HG03066 (cell line): ENCODE results near the gene TCP11X1.
"Not testable (repeated sequence)": the region's sequence is repeated elsewhere in the genome, so short reads cannot be mapped to it uniquely, and the experiment has no call there.

ENCODE experiments used
- ATAC-seq: cut with Tn5 transposase; IDR thresholded peaks from one replicate; pipeline ENCODE4 v1.9.1; 2021; ENCODE audit warnings: low read depth; ENCODE audit not compliant: unreplicated experiment

The TCP11X1 gene

DNA sequence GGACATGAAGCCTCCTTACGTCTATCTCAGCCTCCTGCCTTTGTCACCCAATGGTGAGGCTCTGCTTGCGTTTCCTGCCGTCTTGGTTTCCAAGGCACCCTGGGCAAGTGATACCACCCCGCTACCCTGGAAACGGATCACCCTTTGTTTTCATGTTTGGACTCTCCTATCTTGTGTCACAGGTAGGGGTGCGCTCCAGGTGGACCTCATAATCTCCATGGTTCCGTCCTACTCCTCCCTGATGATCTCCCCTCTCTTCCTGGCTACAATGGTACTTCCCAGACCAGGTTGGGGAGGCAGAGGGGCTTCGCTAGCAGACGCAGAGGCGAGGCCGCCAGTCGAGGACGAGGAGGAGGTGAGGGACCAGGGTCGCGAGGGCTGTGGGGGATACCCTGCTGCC, at the start of gene TCP11X1:
Gene TCP11X1 (plus strand): TSS at position 316 of the 400 bp plus-strand sequence.
- not testable (repeated sequence) for ATAC-seq

DNA sequence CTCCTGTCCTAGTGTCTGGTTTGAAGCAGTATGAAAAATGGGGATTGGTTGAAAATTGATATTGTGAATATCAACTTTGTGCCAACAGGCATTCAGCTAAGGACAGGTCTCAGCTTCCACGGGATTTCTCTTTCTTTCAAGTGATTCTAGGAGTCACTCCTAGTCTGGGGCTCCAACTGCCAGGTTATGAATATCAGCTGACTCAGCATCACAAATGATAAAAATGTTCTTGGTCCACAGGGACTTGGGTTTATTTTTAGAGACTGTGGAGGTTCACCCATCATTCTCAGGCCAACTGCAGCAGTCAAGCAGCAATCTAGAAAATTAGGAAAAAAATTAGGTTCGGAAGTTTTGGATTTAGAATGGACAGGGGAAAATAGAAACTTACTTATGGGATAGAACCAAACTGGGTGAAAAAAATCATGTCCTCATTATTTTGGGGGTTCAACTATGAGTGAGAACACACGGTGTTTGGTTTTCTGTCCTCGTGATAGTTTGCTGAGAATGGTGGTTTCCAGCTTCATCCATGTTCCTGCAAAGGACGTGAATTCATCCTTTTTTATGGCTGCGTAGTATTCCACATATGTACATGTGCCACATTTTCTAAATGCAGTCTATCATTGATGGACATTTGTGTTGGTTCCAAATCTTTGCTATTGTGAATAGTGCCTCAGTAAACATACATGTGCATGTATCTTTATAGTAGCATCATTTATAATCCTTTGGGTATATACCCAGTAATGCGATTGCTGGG, 29.0 kb upstream of the TCP11X1 start:
- ATAC-seq, result no peak

DNA sequence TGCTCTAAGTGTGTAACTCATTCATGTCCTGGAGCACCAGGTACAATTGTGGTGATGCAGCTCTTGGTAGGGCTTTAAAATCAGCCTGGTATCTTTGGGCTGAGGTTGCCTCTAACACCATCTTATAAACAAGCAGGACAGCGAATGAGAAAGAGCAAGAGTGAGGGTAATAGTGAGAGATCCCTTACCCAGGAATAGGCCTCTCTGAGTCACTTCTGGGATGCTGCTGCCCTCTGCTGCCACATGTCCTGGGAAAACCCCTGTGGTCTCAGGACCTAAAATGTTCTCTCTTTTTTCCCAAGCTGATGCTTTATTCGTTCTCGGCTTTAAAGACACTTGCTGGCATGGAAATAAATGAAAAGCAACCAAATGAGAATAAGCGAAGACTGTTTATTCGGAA, 7.2 kb upstream of the TCP11X1 start:
- ATAC-seq, result not testable (repeated sequence)

DNA sequence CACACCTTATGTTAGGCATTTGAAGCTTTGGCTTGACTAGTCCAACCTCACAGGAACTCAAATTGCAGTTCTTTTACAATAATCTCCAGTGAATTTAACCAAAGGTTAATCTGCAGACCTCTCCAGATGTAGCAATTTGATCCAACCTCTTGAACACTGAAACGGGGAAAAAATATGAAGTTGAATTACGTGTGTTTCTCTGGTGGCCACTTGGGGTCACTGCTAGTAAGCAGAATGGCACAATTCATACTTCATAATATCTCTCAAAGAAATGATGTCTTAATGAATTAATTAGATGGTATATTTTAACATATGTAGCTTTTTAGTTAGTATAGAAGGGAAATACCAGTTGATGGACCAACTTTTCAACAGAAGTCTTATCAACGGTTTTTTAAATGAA, 1.4 kb downstream of the TCP11X1 start:
- ATAC-seq, result not testable (repeated sequence)

DNA sequence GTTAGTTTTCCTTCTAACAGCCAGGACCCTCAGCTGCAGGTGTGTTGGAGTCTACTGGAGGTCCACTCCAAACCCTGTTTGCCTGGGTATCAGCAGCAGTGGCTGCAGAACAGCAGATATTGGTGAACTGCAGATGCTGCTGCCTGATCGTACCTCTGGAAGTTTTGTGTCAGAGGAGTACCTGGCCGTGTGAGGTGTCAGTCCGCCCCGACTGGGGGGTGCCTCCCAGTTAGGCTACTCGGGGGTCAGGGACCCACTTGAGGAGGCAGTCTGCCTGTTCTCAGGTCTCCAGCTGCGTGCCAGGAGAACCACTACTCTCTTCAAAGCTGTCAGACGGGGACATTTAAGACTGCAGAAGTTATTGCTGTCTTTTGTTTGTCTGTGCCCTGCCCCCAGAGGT, 20.6 kb downstream of the TCP11X1 start:
- ATAC-seq, result not testable (repeated sequence)

DNA sequence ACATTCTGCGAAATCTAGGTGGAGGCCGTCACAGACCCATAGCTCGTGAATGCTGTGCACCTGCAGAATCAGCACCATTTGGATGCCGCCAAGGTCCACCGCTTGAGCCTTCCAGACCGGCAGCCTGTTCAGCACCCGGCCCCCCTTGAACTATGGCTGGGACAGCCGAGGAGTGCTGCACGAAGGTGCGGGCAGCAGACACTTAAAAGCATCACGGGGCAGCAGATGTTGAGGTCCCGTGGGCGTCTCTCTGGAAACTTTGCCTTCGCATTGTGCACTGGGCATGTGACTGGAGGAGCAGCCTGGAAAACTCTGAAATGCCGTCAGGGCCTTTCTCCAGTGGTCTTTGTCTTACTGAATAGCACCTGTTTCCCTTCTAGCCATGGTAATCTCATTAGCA, 25.2 kb downstream of the TCP11X1 start:
- ATAC-seq, result not testable (repeated sequence)

DNA sequence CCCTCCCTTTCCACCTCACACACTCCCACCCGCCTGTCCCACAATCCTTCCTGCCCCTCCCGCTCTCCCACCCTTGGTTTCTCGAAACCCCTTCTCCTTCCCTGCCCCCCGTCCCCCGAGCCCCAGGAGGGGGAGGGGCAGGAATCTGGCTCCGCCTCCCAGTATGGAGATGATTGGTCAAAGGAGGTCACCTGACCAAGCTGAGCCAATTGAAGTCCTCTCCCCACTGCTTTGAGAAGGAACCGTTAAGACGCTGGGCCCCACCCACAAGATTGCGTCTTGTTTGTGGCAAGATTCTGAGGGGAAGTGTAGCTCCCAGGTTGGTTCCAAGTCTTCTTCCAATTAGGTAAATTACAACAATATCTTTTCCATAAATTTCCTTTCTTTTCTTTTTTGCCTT, 31.8 kb downstream of the TCP11X1 start, which contains the start of gene NXF2:
Gene NXF2 (plus strand): TSS at position 275 of the 400 bp plus-strand sequence. CDS start 59,912 bp downstream, outside the sequence.
- ATAC-seq, result not testable (repeated sequence)

DNA sequence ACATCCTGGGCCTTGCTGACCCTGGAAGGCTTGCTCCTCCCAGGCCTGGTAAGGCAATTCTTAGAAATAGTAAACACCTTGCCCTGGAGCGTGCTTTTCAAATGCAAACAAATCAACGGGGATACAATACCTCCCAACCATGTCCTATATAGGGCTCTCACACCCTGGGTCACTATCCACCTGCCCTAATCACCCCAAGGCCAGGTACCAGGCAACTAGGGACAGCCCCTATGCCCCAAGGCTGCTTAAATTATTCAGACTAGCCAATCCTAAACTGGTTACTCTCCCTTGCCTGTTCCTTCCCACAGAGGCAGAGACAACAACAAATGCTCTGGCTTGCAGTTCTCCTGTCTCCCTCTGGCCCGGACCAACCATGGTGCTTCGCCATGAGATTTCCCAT, 57.1 kb downstream of the TCP11X1 start:
- ATAC-seq, result not testable (repeated sequence)
